GM23338 (cell line): ENCODE results near the gene IFI6. TPM values are rescaled to one million over a fixed set of nuclear protein-coding genes. Genes with fewer than 3 reads are reported as not detected.

Experiments
- ATAC-seq: fragments of 200-7000 bp; cut with Tn5 transposase; 3 replicates; pipeline ENCODE4 v1.9.1; 2020
- DNase-seq: peaks from one replicate; pipeline ENCODE4 v3.0.0-alpha.2; 2015; ENCODE audit warnings: low spot score
- H2AFZ ChIP-seq: fragments of 200-600 bp; sonication (generic); 2 replicates; pipeline ENCODE4 v1.8.0; 2016; ENCODE audit warnings: antibody characterized with exemption, mild to moderate bottlenecking, moderate library complexity
- H3F3A ChIP-seq: fragments of 200-600 bp; sonication (generic); replicated peaks from 2 replicates; pipeline ENCODE4 v1.8.0; 2017; ENCODE audit warnings: antibody characterized with exemption, mixed run types, low read depth
- H3K27ac ChIP-seq: fragments of 200-600 bp; sonication (generic); 2 replicates; pipeline ENCODE4 v1.6.1; 2016; ENCODE audit warnings: low read depth
- H3K27me3 ChIP-seq: fragments of 200-600 bp; sonication (generic); 2 replicates; pipeline ENCODE4 v1.8.0; 2016; ENCODE audit warnings: mild to moderate bottlenecking, mixed run types, moderate library complexity; ENCODE audit not compliant: insufficient read depth
- H3K36me3 ChIP-seq: fragments of 200-600 bp; sonication (generic); 2 replicates; pipeline ENCODE4 v1.8.0; 2016; ENCODE audit warnings: mild to moderate bottlenecking; ENCODE audit not compliant: insufficient read depth
- H3K4me1 ChIP-seq: fragments of 200-600 bp; sonication (generic); 2 replicates; pipeline ENCODE4 v1.8.0; 2016; ENCODE audit warnings: mild to moderate bottlenecking, moderate library complexity; ENCODE audit not compliant: insufficient read depth
- H3K4me2 ChIP-seq: fragments of 200-600 bp; sonication (generic); 2 replicates; pipeline ENCODE4 v1.7.1; 2017; ENCODE audit warnings: mixed run types
- H3K4me3 ChIP-seq: fragments of 200-600 bp; sonication (generic); 2 replicates; pipeline ENCODE4 v1.6.1; 2016; ENCODE audit warnings: mixed run types
- H3K79me2 ChIP-seq: fragments of 200-600 bp; sonication (generic); replicated peaks from 2 replicates; pipeline ENCODE4 v1.8.0; 2017; ENCODE audit warnings: mild to moderate bottlenecking; ENCODE audit not compliant: insufficient read depth
- H3K9me2 ChIP-seq: fragments of 200-600 bp; sonication (generic); 2 replicates; pipeline ENCODE4 v1.8.0; 2017; ENCODE audit not compliant: insufficient read depth
- H4K20me1 ChIP-seq: fragments of 200-600 bp; sonication (generic); replicated peaks from 2 replicates; pipeline ENCODE4 v1.8.0; 2017; ENCODE audit warnings: mild to moderate bottlenecking; ENCODE audit not compliant: insufficient read depth
- H3K27ac Mint-ChIP-seq: 2 replicates; pipeline ENCODE4 v1.8.0; 2020; ENCODE audit warnings: inconsistent platforms, mild to moderate bottlenecking, moderate library complexity, mixed read lengths
- H3K27me3 Mint-ChIP-seq: 3 replicates; pipeline ENCODE4 v1.8.0; 2022; ENCODE audit warnings: low read depth, mild to moderate bottlenecking, moderate library complexity, mixed read lengths, inconsistent platforms; ENCODE audit not compliant: insufficient read depth, poor library complexity
- H3K36me3 Mint-ChIP-seq: 3 replicates; pipeline ENCODE4 v1.8.0; 2021; ENCODE audit warnings: low read depth, mild to moderate bottlenecking, inconsistent platforms, moderate library complexity, mixed read lengths
- H3K4me1 Mint-ChIP-seq: 3 replicates; pipeline ENCODE4 v1.8.0; 2020; ENCODE audit warnings: mild to moderate bottlenecking, inconsistent platforms, mixed read lengths
- H3K4me3 Mint-ChIP-seq: 3 replicates; pipeline ENCODE4 v1.8.0; 2021; ENCODE audit warnings: moderate library complexity, mild to moderate bottlenecking, inconsistent platforms, mixed read lengths
- H3K9me3 Mint-ChIP-seq: 3 replicates; pipeline ENCODE4 v1.8.0; 2020; ENCODE audit warnings: moderate library complexity, mild to moderate bottlenecking, inconsistent platforms, mixed read lengths
- CREB1 ChIP-seq: fragments of 250-450 bp; sonication (Bioruptor Pico); IDR thresholded peaks from 2 replicates; pipeline ENCODE4 v1.5.0; 2020; ENCODE audit warnings: low read depth, mild to moderate bottlenecking, moderate library complexity
- CTCF ChIP-seq, 2 experiments: fragments of 200-600 bp in 1 of 2; sonication (generic) in 1 of 2; conservative IDR thresholded peaks; 2 replicates each; pipeline versions ENCODE4 v1.5.1 to v1.6.1; 2016 to 2017; ENCODE audit warnings: antibody characterized with exemption in 2 of 2, low read depth in 2 of 2, mild to moderate bottlenecking in 2 of 2, moderate library complexity in 1 of 2
- ETS1 ChIP-seq: IDR thresholded peaks from 2 replicates; pipeline ENCODE4 v1.6.1; 2016; ENCODE audit warnings: antibody characterized with exemption
- EZH2 ChIP-seq: fragments of 200-600 bp; sonication (generic); IDR thresholded peaks from one replicate; pipeline ENCODE4 v1.8.0; 2017; ENCODE audit warnings: antibody characterized with exemption, mild to moderate bottlenecking, low read depth; ENCODE audit not compliant: unreplicated experiment
- EZH2phosphoT487 ChIP-seq: fragments of 200-600 bp; sonication (generic); IDR thresholded peaks from one replicate; pipeline ENCODE4 v1.8.1; 2018; ENCODE audit warnings: antibody characterized with exemption; ENCODE audit not compliant: unreplicated experiment
- JUNB ChIP-seq: IDR thresholded peaks from one replicate; pipeline ENCODE4 v1.6.1; 2016; ENCODE audit warnings: antibody characterized with exemption; ENCODE audit not compliant: unreplicated experiment
- NANOG ChIP-seq: IDR thresholded peaks from 2 replicates; pipeline ENCODE4 v1.6.1; 2016; ENCODE audit warnings: antibody characterized with exemption, borderline replicate concordance
- REST ChIP-seq: IDR thresholded peaks from one replicate; pipeline ENCODE4 v1.6.1; 2018; ENCODE audit warnings: antibody characterized with exemption; ENCODE audit not compliant: unreplicated experiment
- ZNF114 ChIP-seq: fragments of 250-450 bp; sonication (Bioruptor Pico); IDR thresholded peaks from 2 replicates; pipeline ENCODE4 v1.5.0; 2020; ENCODE audit warnings: mild to moderate bottlenecking, moderate library complexity
- ZNF331 ChIP-seq: fragments of 250-450 bp; sonication (Bioruptor Pico); IDR thresholded peaks from 2 replicates; pipeline ENCODE4 v1.5.0; 2020; ENCODE audit warnings: low read depth, mild to moderate bottlenecking, moderate library complexity
- ZNF462 ChIP-seq: fragments of 250-450 bp; sonication (Bioruptor Pico); IDR thresholded peaks from 2 replicates; pipeline ENCODE4 v1.5.0; 2020; ENCODE audit warnings: mild to moderate bottlenecking, moderate library complexity
- polyA plus RNA-seq: library from polyadenylated mRNA; unstranded; fragments of >200 nt; fragmentation: Nextera tagmentation; extraction: Ambion mirVana; gene quantifications from 2 replicates; pipeline ENCODE4 v1.2.1, GENCODE V29; 2016
- total RNA-seq: library from RNA; depleted of rRNA; stranded (reverse); fragments of >200 nt; shearing (Covaris generic); gene quantifications from 2 replicates; pipeline ENCODE4 v1.2.3, GENCODE V29; 2014

Gene IFI6
- total and polyA plus RNA-seq, 2 experiments from 2014 or later: 6.3 to 16.0 TPM

- peaks cover 17% of the 10 kb centered on the region for H3K4me1 ChIP-seq
- Mint-ChIP-seq H3K9me3 (no peaks in the 10 kb centered on the region), H3K36me3 (no peaks in the 10 kb centered on the region), H3K4me1 (peaks cover 33% of the 10 kb centered on the region), H3K27me3 (peaks cover 37% of the 10 kb centered on the region), H3K27ac (no peak overlapping the region), H3K4me3 (peak overlapping the region; percentile 69; the same call in 1 of the 3 replicates)
- DNase-seq (no peak), ATAC-seq (no peak)
- H3K79me2 ChIP-seq: no peaks in the 10 kb centered on the region
- no peak overlapping the region for H3K27ac ChIP-seq
- H3K9me2 ChIP-seq: no peaks in the 10 kb centered on the region
- no peak for TF ChIP-seq EZH2phosphoT487
- TF ChIP-seq REST: no peak
- TF ChIP-seq JUNB: no peak
- TF ChIP-seq ZNF114 (CRISPR knock-in tag): no peak
- no peak for TF ChIP-seq ZNF462
- TF ChIP-seq CREB1 (CRISPR knock-in tag): no peak
- no peak for TF ChIP-seq ZNF331 (CRISPR knock-in tag)
- no peak for TF ChIP-seq CTCF (conservative IDR thresholded peaks at IDR 0.05; ENCODE audit: low read depth in 2 of 2)
- TF ChIP-seq NANOG: no peak
- TF ChIP-seq EZH2: no peak
- no peak for TF ChIP-seq ETS1
- no peaks in the 10 kb centered on the region for H4K20me1 ChIP-seq
- no peak overlapping the region for H3K4me2 ChIP-seq
- H3K27me3 ChIP-seq: peaks cover 43% of the 10 kb centered on the region
- no peak overlapping the region for H3K4me3 ChIP-seq
- no peak overlapping the region for H2AFZ ChIP-seq
- peaks cover 5% of the 10 kb centered on the region for H3F3A ChIP-seq
- no peaks in the 10 kb centered on the region for H3K36me3 ChIP-seq
These were observed 38.7 kb downstream of the IFI6 start for GRCh38 chr1:27633298-27633610.
